ENCODE measurements around the gene SLC11A1. TPM values are rescaled to one million over a fixed set of nuclear protein-coding genes. Genes with fewer than 3 reads are reported as not detected.

The SLC11A1 gene
- total RNA-seq, 4 donors from 2014 or later, result 2.2 to 4.6 (median 3.5) TPM

GRCh38 chr2:218398437-218399390 is 16.6 kb downstream of the SLC11A1 start:
- WGBS, 2 donors, result 0 to 1% methylated on average over 52 to 73 of the region's 95 CpGs
- H3K4me3 ChIP-seq (ENCODE audit: low read depth, poor library complexity, severe bottlenecking), result peak overlapping the region; percentile 50
- intact Hi-C loops (cut with DNase I; ENCODE audit: low total_unique reads), result loop anchor here (10.0 kb wide), 1 partner anchor 124 kb away; the partner anchor contains the start of genes AAMP and PNKD
- DNase-seq (ENCODE audit: low spot score in 2 of 2), result peak; percentile 70 to 96
- TF ChIP-seq POLR2A (IDR thresholded peaks at IDR 0.05), result peak in 1 of 2 donors; percentile 43
- TF ChIP-seq CTCF (IDR thresholded peaks at IDR 0.05), result no peak

- peak within 1 kb of the TSS; percentile 92 for H3K4me3 ChIP-seq (ENCODE audit: low read depth, poor library complexity, severe bottlenecking)
- 0% methylated on average over 20 to 32 of the region's 78 CpGs for WGBS, 2 donors
- peak; percentile 96 to 99 for DNase-seq (ENCODE audit: low spot score in 2 of 2)
- TF ChIP-seq POLR2A (IDR thresholded peaks at IDR 0.05), result no peak
- no peak for TF ChIP-seq CTCF (IDR thresholded peaks at IDR 0.05)
- intact Hi-C loops (cut with DNase I; ENCODE audit: low total_unique reads), result loop anchor here (10.0 kb wide), 1 partner anchor 125 kb away; the partner anchor contains the start of genes AAMP and PNKD
Observed at GRCh38 chr2:218399391-218400166, 17.5 kb downstream of the SLC11A1 start, which contains the start of gene CTDSP1. TSS of gene CTDSP1 (plus strand) at chr2:218399868. CDS start at chr2:218400091, 223 bp downstream.

- H3K4me3 ChIP-seq (ENCODE audit: low read depth, poor library complexity, severe bottlenecking), result peak overlapping the region; percentile 92
- TF ChIP-seq POLR2A (IDR thresholded peaks at IDR 0.05) (no peak), CTCF (IDR thresholded peaks at IDR 0.05) (no peak)
- intact Hi-C loops (cut with DNase I; ENCODE audit: low total_unique reads), result no loop called here
- 1 to 2% methylated on average over 23 to 31 of the region's 63 CpGs for WGBS, 2 donors
- DNase-seq (ENCODE audit: low spot score in 2 of 2), result peak in 1 of 2 donors; percentile 90
Observed at GRCh38 chr2:218400167-218400929, 18.3 kb downstream of the SLC11A1 start.

GRCh38 chr2:218400930-218401881 is 19.1 kb downstream of the SLC11A1 start:
- TF ChIP-seq POLR2A (IDR thresholded peaks at IDR 0.05) (no peak), CTCF (IDR thresholded peaks at IDR 0.05) (no peak)
- peak overlapping the region; percentile 92 for H3K4me3 ChIP-seq (ENCODE audit: low read depth, poor library complexity, severe bottlenecking)
- intact Hi-C loops (cut with DNase I; ENCODE audit: low total_unique reads), result no loop called here
- no peak for DNase-seq (ENCODE audit: low spot score in 2 of 2)
- WGBS, 2 donors, result 20 to 21% methylated on average over 22 to 24 of the region's 24 CpGs

All from lower leg skin (tissue), 4 donors.